Cerebellar cortex (tissue), 1 donor: ENCODE results near the gene RHBDF2.
"Not testable (repeated sequence)": the region's sequence is repeated elsewhere in the genome, so short reads cannot be mapped to it uniquely, and the experiment has no call there.

Experiments used
- DNase-seq: peaks from one replicate; pipeline ENCODE4 v3.0.0-alpha.2; 2015; ENCODE audit warnings: low spot score

The RHBDF2 gene

GRCh38 chr17:76538281-76538931 lies 37.2 kb upstream of the RHBDF2 start:
- peak; percentile 65 for DNase-seq

GRCh38 chr17:76537578-76538280 lies 36.5 kb upstream of the RHBDF2 start, which contains the start of gene CYGB:
CYGB (minus strand) TSS chr17:76537709; CDS start chr17:76537542, 167 bp downstream.
- no peak for DNase-seq

- peak; percentile 30 for DNase-seq
Measured at GRCh38 chr17:76537288-76537577, 36.0 kb upstream of the RHBDF2 start.

- DNase-seq: no peak
Measured at GRCh38 chr17:76536511-76537287, 35.5 kb upstream of the RHBDF2 start.

GRCh38 chr17:76535788-76536510 lies 34.7 kb upstream of the RHBDF2 start:
- DNase-seq: peak; percentile 50

- peak; percentile 23 for DNase-seq
Measured at GRCh38 chr17:76534831-76535732, 33.9 kb upstream of the RHBDF2 start.

- not testable (repeated sequence) for DNase-seq
Measured at GRCh38 chr17:76533640-76534359, 32.6 kb upstream of the RHBDF2 start.

GRCh38 chr17:76532072-76532651 lies 30.9 kb upstream of the RHBDF2 start:
- DNase-seq: no peak

GRCh38 chr17:76531486-76532038 lies 30.3 kb upstream of the RHBDF2 start:
- no peak for DNase-seq

- no peak for DNase-seq
Measured at GRCh38 chr17:76530811-76531485, 29.7 kb upstream of the RHBDF2 start.

- no peak for DNase-seq
Measured at GRCh38 chr17:76530095-76530723, 29.0 kb upstream of the RHBDF2 start.

GRCh38 chr17:76529224-76530094 lies 28.2 kb upstream of the RHBDF2 start:
- DNase-seq: peak; percentile 50

- DNase-seq: no peak
Measured at GRCh38 chr17:76528528-76529223, 27.5 kb upstream of the RHBDF2 start.

- DNase-seq: peak; percentile 48
Measured at GRCh38 chr17:76528156-76528527, 26.9 kb upstream of the RHBDF2 start.

- DNase-seq: peak; percentile 67
Measured at GRCh38 chr17:76527430-76528111, 26.3 kb upstream of the RHBDF2 start.

GRCh38 chr17:76527016-76527415 lies 25.8 kb upstream of the RHBDF2 start:
- DNase-seq: not testable (repeated sequence)

GRCh38 chr17:76525513-76525833 lies 24.2 kb upstream of the RHBDF2 start:
- not testable (repeated sequence) for DNase-seq
